HG03575 (cell line): ENCODE data around the gene SMCO1.
"Not testable (repeated sequence)": the region's sequence is repeated elsewhere in the genome, so short reads cannot be mapped to it uniquely, and the experiment has no call there.

Source experiments
- ATAC-seq: cut with Tn5 transposase; IDR thresholded peaks from one replicate; pipeline ENCODE4 v1.9.1; 2021; ENCODE audit not compliant: unreplicated experiment, insufficient number of reproducible peaks, low FRiP score; ENCODE audit errors: extremely low read depth

SMCO1 gene

GRCh38 chr3:196525141-196525540 is 10.0 kb upstream of the SMCO1 start:
- ATAC-seq, result no peak

GRCh38 chr3:196524527-196524926 is 9.4 kb upstream of the SMCO1 start:
- ATAC-seq, result no peak

GRCh38 chr3:196523841-196524240 is 8.7 kb upstream of the SMCO1 start:
- ATAC-seq, result no peak

- ATAC-seq, result not testable (repeated sequence)
Observed at GRCh38 chr3:196521291-196521690, 6.1 kb upstream of the SMCO1 start.

- ATAC-seq, result no peak
Observed at GRCh38 chr3:196519718-196520082, 4.6 kb upstream of the SMCO1 start.

GRCh38 chr3:196518966-196519717 is 4.0 kb upstream of the SMCO1 start:
- ATAC-seq, result no peak

- ATAC-seq, result no peak
Observed at GRCh38 chr3:196517919-196518318, 2.8 kb upstream of the SMCO1 start.

GRCh38 chr3:196517162-196517800 is 2.1 kb upstream of the SMCO1 start:
- ATAC-seq, result no peak

GRCh38 chr3:196514350-196514716 is 813 bp downstream of the SMCO1 start:
- ATAC-seq, result no peak

- no peak for ATAC-seq
Observed at GRCh38 chr3:196513697-196514349, 1.3 kb downstream of the SMCO1 start.

GRCh38 chr3:196511646-196512425 is 3.3 kb downstream of the SMCO1 start:
- not testable (repeated sequence) for ATAC-seq

GRCh38 chr3:196511108-196511507 is 4.0 kb downstream of the SMCO1 start:
- ATAC-seq, result not testable (repeated sequence)

- no peak for ATAC-seq
Observed at GRCh38 chr3:196506687-196507086, 8.5 kb downstream of the SMCO1 start.

- no peak for ATAC-seq
Observed at GRCh38 chr3:196504556-196504955, 10.6 kb downstream of the SMCO1 start.

- not testable (repeated sequence) for ATAC-seq
Observed at GRCh38 chr3:196504077-196504398, 11.1 kb downstream of the SMCO1 start.

GRCh38 chr3:196503196-196504076 is 11.7 kb downstream of the SMCO1 start, which contains the start of gene RNF168:
RNF168 (minus strand) TSS chr3:196503768; CDS start chr3:196503173, 595 bp downstream.
- no peak for ATAC-seq

- ATAC-seq, result no peak
Observed at GRCh38 chr3:196502775-196503195, 12.4 kb downstream of the SMCO1 start.

GRCh38 chr3:196501316-196502044 is 13.7 kb downstream of the SMCO1 start:
- no peak for ATAC-seq
